Spinal cord (tissue), 10 donors: ENCODE results near the gene SYT15. TPM values are rescaled to one million over a fixed set of nuclear protein-coding genes. Genes with fewer than 3 reads are reported as not detected.
"Not testable (repeated sequence)": the region's sequence is repeated elsewhere in the genome, so short reads cannot be mapped to it uniquely, and the experiment has no call there.

Experiments used
- DNase-seq, 6 donors: peaks; one replicate each; pipeline versions ENCODE4 v3.0.0 to v3.0.0-alpha.2; 2013 to 2015; ENCODE audit warnings: low spot score in 6 of 6, low read depth in 4 of 6
- H3K27ac ChIP-seq: one replicate; pipeline ENCODE4 v1.5.1; 2013; ENCODE audit warnings: low read depth, low read length, control low read depth
- H3K27me3 ChIP-seq: one replicate; pipeline ENCODE4 v1.6.1; 2013; ENCODE audit warnings: low read length; ENCODE audit not compliant: control insufficient read depth, insufficient read depth
- H3K36me3 ChIP-seq: one replicate; pipeline ENCODE4 v1.6.1; 2013; ENCODE audit warnings: low read length; ENCODE audit not compliant: control insufficient read depth, insufficient read depth
- H3K4me1 ChIP-seq: one replicate; pipeline ENCODE4 v1.6.1; 2013; ENCODE audit warnings: low read length; ENCODE audit not compliant: control insufficient read depth, insufficient read depth
- H3K4me3 ChIP-seq: one replicate; pipeline ENCODE4 v1.5.1; 2013; ENCODE audit warnings: low read depth, low read length, control low read depth
- H3K9me3 ChIP-seq: one replicate; pipeline ENCODE4 v1.6.1; 2013; ENCODE audit warnings: low read length; ENCODE audit not compliant: control insufficient read depth, insufficient read depth
- WGBS: methylation state at CpG from one replicate; pipeline ENCODE4 v1.1.5; 2013; ENCODE audit warnings: missing lambda C conversion rate; ENCODE audit not compliant: insufficient coverage; 5-methylcytosine and 5-hydroxymethylcytosine counted together
- long read RNA-seq, 4 donors: transcript quantifications; one replicate each; lab custom pipeline, GENCODE V29; 2026
- polyA plus RNA-seq, 2 donors: library from polyadenylated mRNA; unstranded; fragments of 120-200 nt; gene quantifications; one replicate each; pipeline ENCODE4 v1.2.1, GENCODE V29; 2013; ENCODE audit not compliant: insufficient read length in 2 of 2
- total RNA-seq, 2 donors: library from RNA; depleted of rRNA in 1 of 2; stranded (reverse); fragments of 120-200 nt in 1 of 2; fragments of >200 nt in 1 of 2; gene quantifications; one replicate each; pipeline versions ENCODE4 v1.2.3 to v1.2.4, GENCODE V29; 2013 to 2014
- donor health status: healthy.

The SYT15 gene
- 1 to 10 TPM; 3.3 to 4.5 TPM for total RNA-seq
- 10 to 100 TPM in 1 of 2 donors, 1 to 10 TPM in 1; 8.8 to 15.2 TPM for polyA plus RNA-seq
- long read RNA-seq, donor 1 = 0 reads
- long read RNA-seq, donor 2 = 0 reads
- long read RNA-seq, donor 3 = 0 reads
- long read RNA-seq, donor 4 = 0 reads

DNA sequence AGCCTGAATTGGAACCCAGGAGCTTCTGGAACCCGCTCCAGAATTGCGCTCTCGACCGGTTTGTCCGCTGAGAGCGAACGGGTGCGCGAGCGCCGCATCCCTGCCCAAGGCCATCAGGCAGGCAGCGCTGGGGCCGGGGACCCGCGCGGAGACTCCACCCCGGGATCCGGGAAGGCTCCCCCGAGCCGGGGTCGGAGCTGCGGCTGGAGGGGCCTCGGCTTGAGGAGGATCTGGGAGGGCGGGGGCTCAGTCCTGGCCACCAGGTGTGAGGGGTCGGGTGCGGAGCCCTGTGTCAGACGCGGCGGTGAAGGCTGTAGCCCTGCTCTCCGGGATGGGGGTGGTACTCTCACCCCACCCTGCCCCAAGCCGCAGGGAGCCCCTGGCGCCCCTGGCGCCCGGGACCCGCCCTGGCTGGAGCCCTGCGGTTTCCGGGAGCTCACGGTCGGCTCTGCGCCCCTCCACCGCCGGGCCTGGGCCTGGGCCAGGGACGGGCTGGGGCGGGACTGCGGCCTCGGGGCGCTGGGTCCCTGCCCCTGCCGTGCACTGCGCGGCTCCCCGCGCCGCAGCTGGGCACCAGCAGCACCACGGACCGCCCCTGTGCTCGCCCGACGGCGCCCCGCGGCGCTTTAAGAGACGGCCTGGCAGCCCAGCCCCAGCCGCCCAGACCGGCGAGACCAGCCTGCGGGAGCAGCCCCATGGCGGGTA, at the start of gene SYT15:
TSS of gene SYT15 (plus strand) at position 655 of the 705 bp plus-strand sequence. CDS start at position 696, 41 bp downstream.
- not testable (repeated sequence) for H3K27ac ChIP-seq, H3K9me3 ChIP-seq, H3K27me3 ChIP-seq, DNase-seq, H3K36me3 ChIP-seq, H3K4me1 ChIP-seq, H3K4me3 ChIP-seq
- WGBS = no CpG with 5 or more reads among the region's 68 CpGs

DNA sequence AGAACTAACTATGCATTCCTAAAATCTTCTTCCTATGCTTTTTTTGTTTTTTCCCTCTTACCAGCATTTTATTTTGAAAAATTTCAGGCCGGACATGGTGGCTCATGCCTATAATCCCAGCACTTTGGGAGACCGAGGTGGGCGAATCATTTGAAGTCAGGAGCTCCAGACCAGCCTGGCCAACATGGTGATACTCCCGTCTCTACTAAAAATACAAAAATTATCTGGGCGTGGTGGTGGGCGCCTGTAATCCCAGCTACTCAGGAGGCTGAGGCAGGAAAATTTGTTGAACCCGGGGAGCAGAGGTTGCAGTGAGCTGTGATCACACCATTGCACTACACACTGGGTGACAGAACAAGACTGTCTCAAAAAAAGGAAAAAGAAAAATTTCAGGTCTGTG, 49.2 kb upstream of the SYT15 start:
- H3K27me3 ChIP-seq, DNase-seq, H3K9me3 ChIP-seq, H3K27ac ChIP-seq, H3K4me3 ChIP-seq, H3K36me3 ChIP-seq, H3K4me1 ChIP-seq: not testable (repeated sequence)
- WGBS = 89% methylated on average over 7 of the region's 7 CpGs

DNA sequence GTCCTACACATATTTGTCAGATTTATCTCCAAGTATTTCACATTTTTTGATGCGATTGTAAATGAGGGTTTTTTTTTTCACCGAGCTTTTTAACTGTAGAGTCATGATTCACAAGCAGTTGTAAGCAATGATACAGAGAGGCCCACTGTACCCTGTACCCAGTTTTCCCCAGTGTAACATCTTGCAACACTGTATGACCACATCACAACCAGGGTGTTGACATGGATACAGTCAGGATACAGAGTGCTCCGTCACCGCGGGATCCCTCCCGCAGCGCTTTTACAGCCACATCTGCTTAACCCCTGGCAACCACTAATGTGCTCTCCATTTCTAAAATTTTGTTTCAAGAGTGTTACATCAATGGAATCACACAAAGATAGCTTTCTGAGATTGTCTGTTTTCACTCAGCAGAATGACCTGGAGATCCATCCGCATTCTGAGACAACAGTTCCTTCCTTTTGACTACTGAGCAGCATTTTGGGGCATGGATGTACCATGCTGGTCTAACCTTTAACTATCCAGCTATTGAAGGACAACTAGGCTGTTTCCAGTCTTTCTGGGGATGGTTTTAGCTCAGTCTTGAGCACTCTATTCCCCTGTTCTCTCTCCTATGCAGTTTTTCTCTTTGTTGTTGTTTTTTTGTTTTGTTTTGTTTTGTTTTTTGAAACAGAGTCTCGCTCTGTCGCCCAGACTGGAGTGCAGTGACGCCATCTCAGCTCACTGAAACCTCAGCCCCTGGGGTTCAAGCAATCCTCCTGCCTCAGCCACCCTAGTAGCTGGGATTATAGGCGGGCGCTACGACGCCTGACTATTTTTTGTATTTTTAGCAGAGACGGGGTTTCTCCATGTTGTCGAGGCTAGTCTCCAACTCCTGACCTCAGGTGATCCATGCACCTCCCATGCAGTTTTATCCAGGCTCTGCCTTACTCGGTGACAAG, 48.4 kb upstream of the SYT15 start:
- 73% methylated on average over 16 of the region's 18 CpGs for WGBS
- no peaks in the 10 kb centered on the region for H3K4me1 ChIP-seq
- peak in 3 of 6 donors; percentile 39 to 65 (median 57) for DNase-seq
- peaks cover 3% of the 10 kb centered on the region for H3K36me3 ChIP-seq
- H3K27me3 ChIP-seq = no peaks in the 10 kb centered on the region
- H3K4me3 ChIP-seq = no peak overlapping the region
- H3K27ac ChIP-seq = no peak overlapping the region
- H3K9me3 ChIP-seq = no peaks in the 10 kb centered on the region

DNA sequence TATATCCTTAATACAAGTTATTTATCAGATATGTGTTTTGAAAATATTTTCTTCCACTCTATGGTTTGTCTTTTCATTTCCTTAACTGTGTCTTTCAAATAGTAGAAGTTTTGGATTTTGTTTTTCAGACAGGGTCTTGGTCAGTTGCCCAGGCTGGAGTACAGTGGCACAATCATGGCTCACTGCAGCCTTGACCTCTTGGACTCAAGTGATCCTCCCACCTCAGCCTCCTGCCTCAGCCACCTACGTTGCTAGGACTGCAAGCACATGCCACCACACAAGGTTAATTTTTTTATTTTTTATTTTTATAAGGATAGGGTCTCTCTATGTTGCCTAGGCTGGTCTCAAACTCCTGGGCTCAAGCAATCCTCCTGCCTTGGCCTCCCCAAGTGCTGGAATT, 46.7 kb upstream of the SYT15 start:
- not testable (repeated sequence) for H3K27me3 ChIP-seq, H3K4me3 ChIP-seq, H3K36me3 ChIP-seq, H3K4me1 ChIP-seq, DNase-seq, H3K9me3 ChIP-seq, H3K27ac ChIP-seq
- WGBS = no CpG with 5 or more reads among the region's 1 CpG

DNA sequence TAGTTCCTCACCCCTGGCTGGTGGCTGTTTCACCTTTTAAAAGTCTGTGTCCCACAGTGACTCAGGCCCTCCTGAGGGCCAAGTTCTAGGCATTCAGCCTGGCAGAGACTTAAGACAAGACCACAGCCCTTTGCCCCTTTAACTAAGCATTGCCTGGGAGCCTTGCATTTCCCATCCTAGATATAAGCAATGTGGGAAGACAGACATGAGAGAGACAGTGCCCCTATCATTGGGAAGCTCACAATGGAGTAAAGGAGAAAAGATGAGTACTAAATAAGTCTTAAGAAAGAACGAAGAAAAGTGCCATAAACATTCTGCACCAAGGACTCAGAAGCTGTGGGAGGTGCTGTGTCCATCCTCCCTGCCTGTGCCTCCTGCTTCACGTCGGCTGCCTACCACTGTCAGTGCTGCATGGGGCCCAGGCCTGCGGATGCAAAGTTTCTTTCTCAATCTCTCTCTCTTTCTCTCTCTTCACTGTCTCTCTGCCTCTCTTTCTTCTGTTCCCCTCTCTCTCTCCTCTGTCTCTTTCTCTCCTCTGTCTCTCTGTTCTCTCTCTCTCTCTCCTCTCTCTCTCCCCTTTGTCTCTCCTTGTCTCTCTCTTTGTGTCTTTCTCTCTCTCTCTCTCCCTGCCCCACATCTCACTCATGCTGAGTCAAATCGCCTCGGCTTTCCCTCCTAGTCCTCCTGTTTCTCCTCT, 44.0 kb upstream of the SYT15 start:
- Histone ChIP-seq H3K4me3 (no peak overlapping the region), H3K4me1 (no peaks in the 10 kb centered on the region), H3K36me3 (no peaks in the 10 kb centered on the region), H3K27me3 (peaks cover 7% of the 10 kb centered on the region), H3K9me3 (no peaks in the 10 kb centered on the region), H3K27ac (no peak overlapping the region)
- 68% methylated on average over 6 of the region's 6 CpGs for WGBS
- DNase-seq = no peak

DNA sequence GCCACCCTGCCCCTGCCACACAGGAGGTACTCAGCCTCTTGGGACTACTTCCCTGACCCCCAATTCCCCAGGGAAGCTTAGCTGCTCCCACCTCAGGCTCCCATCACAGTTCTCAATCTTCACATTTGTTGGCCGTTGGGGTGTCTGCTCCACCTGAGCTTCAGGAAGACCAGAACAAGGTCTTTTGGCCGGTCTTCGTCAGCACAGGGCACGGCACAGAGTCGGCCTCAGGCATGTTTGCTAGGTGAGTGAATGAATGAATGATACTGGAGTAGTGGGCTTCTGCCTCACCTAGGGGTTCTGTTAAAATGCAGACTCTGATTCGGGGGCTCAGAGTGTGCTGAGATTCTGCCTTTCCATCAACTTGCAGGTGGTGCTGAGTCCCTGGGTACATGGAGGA, 42.8 kb upstream of the SYT15 start:
- no peaks in the 10 kb centered on the region for H3K36me3 ChIP-seq
- DNase-seq = no peak
- no peak overlapping the region for H3K27ac ChIP-seq
- peaks cover 17% of the 10 kb centered on the region for H3K27me3 ChIP-seq
- H3K9me3 ChIP-seq = no peaks in the 10 kb centered on the region
- peaks cover 6% of the 10 kb centered on the region for H3K4me1 ChIP-seq
- 96% methylated on average over 6 of the region's 6 CpGs for WGBS
- H3K4me3 ChIP-seq = no peak overlapping the region

DNA sequence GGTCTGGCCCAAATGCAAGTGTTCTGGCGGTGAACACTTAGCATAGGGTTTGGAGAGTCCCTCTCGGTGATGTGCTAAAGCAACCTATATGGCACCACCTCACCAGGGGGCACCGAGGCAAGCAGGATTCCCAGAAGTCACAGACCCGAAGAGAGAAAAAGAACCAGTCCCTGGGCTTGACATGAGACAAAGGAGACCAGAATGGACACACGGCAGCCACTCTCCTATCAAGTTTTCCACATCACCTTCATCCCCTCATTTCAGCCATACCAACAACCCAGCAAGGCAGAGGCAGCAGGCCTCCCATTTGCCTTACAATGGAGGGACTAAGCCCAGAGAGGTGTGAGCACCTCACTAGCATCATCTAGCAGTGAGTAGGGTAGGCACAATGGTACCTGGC, 42.1 kb upstream of the SYT15 start:
- no peak for DNase-seq
- WGBS = 90% methylated on average over 5 of the region's 5 CpGs

DNA sequence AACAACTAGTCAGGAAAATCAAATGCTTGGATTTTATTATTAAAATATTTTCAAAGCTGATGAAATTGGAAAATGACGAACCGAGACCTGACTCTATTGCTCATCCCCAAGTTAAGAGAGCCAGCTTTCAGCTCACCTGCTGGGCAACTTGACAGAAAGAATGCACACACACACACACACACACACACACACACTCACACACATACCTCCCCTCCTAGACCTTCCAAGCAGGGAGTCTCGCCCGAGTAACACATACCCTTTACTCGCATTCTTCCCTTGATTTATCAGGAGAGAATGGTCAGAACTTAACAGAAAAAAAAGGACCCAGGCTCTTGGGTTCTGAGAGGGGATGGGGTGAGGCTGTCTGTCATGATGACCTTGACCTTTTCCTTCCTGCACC, 41.6 kb upstream of the SYT15 start:
- H3K27ac ChIP-seq = no peak overlapping the region
- peaks cover 15% of the 10 kb centered on the region for H3K4me1 ChIP-seq
- 84% methylated on average over 2 of the region's 5 CpGs for WGBS
- no peaks in the 10 kb centered on the region for H3K9me3 ChIP-seq
- no peak for DNase-seq
- H3K4me3 ChIP-seq = no peak overlapping the region
- H3K27me3 ChIP-seq = peaks cover 24% of the 10 kb centered on the region
- no peaks in the 10 kb centered on the region for H3K36me3 ChIP-seq

More for the DNA sequence above, 42.1 kb upstream of the SYT15 start:
- Histone ChIP-seq H3K27me3 (peaks cover 21% of the 10 kb centered on the region), H3K27ac (no peak overlapping the region), H3K9me3 (no peaks in the 10 kb centered on the region), H3K4me3 (no peak overlapping the region), H3K4me1 (peaks cover 11% of the 10 kb centered on the region), H3K36me3 (no peaks in the 10 kb centered on the region)

DNA sequence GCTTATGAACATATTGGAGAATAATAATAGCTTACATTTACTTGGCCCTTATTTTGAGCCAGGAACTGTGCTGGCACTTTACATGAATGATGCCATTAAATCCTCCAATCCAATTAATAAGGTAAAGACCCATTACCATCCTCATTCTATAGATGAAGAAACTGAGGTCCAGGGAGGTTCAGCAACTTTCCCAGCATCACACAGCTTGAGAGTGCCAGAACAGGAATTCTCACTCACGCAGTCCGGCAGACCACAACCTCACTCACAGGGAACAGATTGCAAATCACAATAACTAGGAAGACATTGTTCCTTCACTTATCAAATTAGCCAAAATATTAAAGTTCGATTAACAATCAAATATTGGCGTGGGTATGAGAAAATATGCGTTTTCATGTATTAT, 40.8 kb upstream of the SYT15 start:
- no peaks in the 10 kb centered on the region for H3K36me3 ChIP-seq
- peaks cover 15% of the 10 kb centered on the region for H3K4me1 ChIP-seq
- no peak for DNase-seq
- WGBS = 89% methylated on average over 2 of the region's 5 CpGs
- no peak overlapping the region for H3K27ac ChIP-seq
- H3K4me3 ChIP-seq = no peak overlapping the region
- H3K27me3 ChIP-seq = peaks cover 24% of the 10 kb centered on the region
- H3K9me3 ChIP-seq = no peaks in the 10 kb centered on the region
